ENCODE data around the gene VEGFA.

VEGFA gene

DNA sequence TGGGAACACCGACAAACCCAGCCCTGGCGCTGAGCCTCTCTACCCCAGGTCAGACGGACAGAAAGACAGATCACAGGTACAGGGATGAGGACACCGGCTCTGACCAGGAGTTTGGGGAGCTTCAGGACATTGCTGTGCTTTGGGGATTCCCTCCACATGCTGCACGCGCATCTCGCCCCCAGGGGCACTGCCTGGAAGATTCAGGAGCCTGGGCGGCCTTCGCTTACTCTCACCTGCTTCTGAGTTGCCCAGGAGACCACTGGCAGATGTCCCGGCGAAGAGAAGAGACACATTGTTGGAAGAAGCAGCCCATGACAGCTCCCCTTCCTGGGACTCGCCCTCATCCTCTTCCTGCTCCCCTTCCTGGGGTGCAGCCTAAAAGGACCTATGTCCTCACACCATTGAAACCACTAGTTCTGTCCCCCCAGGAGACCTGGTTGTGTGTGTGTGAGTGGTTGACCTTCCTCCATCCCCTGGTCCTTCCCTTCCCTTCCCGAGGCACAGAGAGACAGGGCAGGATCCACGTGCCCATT is 15.3 kb downstream of the VEGFA start:
- no peak for DNase-seq (ENCODE audit: low spot score)

DNA sequence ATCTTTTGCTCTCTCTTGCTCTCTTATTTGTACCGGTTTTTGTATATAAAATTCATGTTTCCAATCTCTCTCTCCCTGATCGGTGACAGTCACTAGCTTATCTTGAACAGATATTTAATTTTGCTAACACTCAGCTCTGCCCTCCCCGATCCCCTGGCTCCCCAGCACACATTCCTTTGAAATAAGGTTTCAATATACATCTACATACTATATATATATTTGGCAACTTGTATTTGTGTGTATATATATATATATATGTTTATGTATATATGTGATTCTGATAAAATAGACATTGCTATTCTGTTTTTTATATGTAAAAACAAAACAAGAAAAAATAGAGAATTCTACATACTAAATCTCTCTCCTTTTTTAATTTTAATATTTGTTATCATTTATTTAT is 15.9 kb downstream of the VEGFA start:
- DNase-seq (ENCODE audit: low spot score) = no peak

DNA sequence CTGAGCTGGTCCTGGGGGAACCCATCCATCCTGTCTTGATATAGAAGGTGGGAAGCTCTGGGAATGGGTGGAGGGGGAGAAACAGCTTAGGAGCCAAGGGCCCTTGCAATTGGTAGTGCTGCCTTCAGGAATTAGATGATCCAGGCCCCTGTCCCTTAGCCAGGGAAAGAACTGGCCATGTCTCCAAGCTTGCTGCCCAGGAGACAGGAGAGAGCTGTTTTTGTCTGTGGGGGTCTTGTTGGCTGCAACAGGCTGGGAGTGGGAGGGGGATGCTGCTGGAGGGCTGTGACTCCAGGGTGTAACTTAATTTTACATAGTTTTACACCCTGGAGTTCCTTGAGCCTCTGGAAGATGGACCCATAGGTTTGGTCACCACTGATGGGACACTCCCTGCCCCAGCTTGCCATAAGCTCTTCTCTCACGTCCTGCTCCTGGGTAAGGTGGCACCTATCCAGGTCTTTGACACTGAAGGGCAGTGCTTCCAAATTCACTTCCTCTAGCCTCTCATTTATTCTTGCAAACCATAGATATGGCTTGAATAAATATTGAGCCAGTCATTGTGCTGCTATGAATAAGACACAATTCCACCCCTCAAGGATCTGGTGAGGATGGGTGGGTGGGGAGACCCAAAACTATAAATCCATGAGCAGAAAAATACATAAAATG is 16.8 kb downstream of the VEGFA start:
- DNase-seq (ENCODE audit: low spot score) = no peak

GRCh38 chr6:43788301-43788700 is 18.3 kb downstream of the VEGFA start:
- DNase-seq (ENCODE audit: low spot score) = no peak

DNA sequence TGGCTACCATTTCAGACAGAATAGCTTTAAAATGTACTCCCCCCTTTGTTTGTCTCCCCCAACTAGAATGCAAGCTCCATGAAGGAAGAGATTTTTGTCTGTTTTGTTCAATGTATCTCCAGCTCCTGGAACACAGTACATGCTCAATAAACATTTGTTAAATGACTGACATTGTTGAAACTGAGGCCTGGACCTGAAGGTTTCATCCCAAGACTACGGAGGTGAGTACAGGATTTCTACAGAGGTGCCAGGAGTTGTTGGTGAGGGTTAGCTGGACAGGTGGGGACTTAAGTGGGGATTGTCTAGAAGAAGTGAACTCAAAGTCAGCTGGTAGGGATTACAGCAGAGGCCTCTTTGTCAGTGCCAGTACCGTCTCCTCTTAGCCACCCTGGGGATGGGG is 19.4 kb downstream of the VEGFA start:
- DNase-seq (ENCODE audit: low spot score) = no peak

DNA sequence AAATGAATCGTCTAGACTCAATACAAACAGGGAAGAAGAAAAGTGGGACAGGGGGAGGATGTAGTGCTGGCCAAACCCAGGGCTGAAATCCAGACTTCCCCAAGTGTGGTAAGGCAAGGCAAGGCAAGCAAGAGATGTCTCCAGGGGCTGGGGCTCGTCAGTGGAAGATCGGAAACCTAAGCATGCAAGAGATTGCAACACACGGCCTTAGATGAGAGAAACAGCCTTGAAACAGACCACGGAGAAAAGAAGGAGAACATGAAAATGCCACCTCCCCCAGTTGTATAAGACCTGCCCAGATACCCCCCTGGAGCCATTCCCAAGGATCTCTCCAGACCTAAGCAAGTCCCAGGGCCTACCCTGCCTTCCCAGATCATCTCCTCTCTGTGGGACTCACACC is 20.0 kb downstream of the VEGFA start:
- no peak for DNase-seq (ENCODE audit: low spot score)

DNA sequence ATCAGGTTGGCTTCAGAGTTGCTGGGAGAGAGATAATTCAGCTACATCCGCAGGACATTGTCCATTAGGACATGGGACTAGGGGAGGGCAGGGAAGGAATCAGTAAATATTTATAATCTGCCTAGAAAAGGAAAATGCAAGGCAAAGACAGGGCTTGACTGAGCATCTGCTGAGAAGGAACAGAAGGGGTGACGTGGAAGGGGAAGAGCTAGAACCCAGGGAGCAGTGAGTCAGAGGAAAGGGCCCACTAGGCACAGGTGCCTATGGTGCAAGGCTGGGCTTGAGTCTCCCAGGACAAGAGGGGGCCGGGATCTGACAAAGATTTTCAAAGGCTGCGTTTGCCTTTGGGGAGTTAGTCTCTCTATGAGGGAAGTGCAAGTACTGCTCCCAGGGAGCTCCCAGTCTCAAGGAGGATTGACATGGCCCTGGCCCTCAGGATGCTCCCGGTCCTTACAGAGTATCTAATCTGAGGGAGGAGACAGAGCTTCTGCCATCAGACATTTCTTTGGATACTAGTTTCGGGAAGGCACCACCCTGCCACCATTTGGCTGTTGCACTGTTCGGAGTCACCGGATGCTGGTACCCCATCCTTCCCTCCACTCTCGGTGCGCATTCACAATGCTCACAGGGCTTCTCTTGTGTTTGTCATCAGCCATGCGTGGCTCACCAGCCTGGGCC is 21.9 kb downstream of the VEGFA start:
- no peak for DNase-seq (ENCODE audit: low spot score)

DNA sequence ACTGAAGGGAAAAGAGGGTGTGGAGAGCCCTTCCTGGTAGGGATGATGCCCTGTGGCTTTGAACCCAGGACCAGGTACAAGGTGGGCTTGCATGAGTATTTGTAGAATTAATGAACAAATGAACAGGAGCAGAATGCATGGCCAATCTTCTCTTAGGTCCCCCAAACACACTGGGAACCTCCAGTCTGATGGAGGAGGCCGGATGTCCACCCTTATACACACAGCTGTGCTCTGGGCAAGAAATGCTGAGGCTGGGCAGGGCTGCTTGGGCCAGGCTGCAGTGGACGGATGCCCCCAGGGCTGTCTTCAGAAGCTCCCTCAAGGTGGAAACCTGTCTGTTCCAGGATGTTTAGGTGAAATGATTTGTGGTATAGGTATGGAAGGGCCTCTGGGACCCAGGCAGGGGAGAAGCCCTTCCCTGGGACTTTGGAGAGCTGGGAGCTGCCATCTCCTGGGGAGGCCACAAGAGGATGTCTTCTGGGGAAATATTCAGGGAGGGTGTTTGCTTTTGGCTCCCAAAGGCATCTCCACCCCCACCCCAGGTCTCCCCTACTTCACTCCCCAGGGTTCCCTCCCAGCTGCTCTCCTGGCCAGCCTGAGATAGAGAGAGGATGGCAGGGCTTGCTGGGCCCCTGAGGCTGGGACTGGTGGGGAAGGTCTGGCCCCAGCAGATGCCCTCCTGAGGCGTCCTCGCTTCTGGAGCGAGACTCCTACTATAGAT is 23.3 kb downstream of the VEGFA start:
- no peak for DNase-seq (ENCODE audit: low spot score)

- DNase-seq (ENCODE audit: low spot score) = no peak
Observed at GRCh38 chr6:43793875-43794242, 23.8 kb downstream of the VEGFA start.

DNA sequence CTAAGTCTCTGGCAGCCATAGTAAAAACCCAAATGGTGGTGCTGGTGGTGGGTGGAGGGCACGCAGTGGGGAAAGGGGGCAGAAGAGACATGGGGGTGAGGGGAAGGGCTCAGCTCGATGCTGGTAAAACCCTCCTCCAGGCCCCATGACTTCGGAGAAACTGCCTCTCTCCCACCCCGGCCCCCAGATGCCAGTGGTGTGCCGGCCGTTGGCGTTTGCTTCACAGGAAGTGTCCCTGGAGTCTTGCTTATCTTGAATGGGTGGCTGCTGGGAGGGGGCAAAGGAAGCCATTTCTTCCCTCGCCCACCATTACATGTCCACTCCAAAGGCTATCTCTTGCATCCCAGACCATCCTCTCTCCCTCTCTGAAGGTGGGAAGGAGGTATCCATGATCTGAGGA is 25.4 kb downstream of the VEGFA start:
- no peak for DNase-seq (ENCODE audit: low spot score)

DNA sequence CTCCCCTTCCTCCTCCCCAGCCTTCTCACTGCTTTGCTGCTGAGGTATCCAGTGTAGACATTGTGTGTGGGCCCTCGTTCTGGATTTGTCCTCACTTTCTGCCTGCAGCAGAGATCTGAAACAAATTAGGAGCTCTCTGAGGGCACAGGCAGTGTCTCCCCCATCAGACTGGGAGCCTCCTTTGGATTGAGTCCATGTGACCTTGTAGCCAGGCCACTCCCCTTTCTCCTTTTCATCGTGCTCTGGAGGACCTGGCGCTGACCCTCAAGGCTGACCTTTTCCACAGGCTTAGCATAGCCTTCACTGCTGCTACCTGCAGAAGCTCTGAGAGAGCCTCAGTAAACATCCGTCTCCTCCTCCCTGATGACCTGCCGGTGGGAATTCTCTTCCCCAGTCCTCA is 26.2 kb downstream of the VEGFA start:
- no peak for DNase-seq (ENCODE audit: low spot score)

GRCh38 chr6:43796903-43797890 is 27.2 kb downstream of the VEGFA start:
- DNase-seq (ENCODE audit: low spot score) = no peak

GRCh38 chr6:43797919-43798318 is 27.9 kb downstream of the VEGFA start:
- no peak for DNase-seq (ENCODE audit: low spot score)

DNA sequence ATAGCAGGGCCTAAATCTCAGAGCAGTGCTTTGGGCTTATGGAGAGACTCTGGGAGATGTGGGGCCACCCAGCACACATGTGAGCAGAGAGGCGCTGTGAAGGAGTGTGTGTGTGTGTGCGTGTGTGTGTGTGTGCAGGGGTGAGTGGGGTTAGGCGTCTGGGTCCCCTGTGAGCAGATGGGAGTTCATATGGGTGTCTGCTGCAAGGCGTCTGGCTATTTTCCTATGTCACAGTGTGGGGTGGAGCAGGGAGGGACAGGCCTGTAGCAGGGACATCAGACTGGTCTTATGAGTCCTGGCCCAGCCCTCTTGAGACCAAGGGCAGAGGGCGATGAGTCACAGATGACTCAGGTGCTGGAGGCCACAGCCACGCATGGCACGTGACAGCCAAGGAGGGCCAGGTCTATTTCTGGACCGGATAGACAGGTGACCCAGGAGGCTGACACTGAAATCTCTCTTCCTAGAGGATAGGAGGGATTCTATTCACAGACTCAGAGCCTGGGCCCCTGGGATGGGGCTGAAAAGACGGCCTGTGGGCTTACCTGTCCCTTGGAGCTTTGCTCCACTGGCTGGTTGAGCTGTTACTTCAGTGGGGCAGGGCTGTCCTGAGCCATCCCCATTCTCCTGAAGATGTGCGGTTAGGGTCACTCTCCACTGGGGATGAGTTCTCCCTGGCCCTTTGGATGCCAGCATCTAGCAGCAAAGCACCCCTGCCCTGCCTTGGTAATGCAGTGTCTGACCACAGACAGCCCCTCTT is 28.9 kb downstream of the VEGFA start:
- DNase-seq (ENCODE audit: low spot score) = no peak

DNA sequence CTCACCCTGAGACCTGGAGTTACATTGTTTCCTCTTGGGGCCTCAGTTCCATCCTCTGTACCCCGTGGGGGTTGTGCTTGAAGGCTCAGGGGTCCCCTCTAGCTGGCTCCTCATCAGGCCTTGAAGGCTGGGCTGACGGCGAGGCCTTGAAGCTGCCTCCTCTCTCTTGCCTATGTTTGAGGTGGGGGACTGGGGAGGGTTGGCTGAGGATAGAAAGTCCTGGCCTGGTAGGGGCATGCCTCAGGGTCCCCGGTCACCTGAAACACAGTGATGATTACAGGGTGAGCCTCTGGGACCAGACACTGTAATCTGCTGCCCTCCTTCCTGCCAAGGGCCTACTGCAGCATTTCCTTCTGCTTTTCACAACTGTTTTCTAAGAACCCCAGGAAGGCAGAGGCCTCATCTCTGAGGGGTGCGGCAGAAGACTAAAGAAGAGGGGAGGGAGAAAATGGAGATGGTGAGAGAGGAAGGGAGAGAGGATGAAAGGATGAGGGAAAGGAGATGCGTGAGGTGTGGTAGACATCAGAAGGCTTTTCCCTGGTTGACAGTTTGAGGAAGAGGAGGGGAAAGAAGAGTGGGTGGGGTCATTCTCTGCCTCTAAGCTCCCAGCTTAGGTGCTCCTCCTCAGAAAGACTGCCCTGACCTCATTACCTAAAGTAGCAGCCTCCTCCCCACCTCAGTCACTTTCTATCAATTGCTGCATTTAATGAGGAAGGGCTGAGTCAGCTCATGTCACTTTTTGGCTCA is 29.7 kb downstream of the VEGFA start:
- DNase-seq (ENCODE audit: low spot score) = no peak

GRCh38 chr6:43800298-43800623 is 30.2 kb downstream of the VEGFA start:
- DNase-seq (ENCODE audit: low spot score) = no peak

GRCh38 chr6:43800746-43801494 is 30.9 kb downstream of the VEGFA start:
- no peak for DNase-seq (ENCODE audit: low spot score)

GRCh38 chr6:43801495-43802181 is 31.6 kb downstream of the VEGFA start:
- no peak for DNase-seq (ENCODE audit: low spot score)

- no peak for DNase-seq (ENCODE audit: low spot score)
Observed at GRCh38 chr6:43803055-43803782, 33.2 kb downstream of the VEGFA start.

Data from HuH-7.5 (cell line).